K562 (cell line): Measurements from ENCODE around the gene PPP1R15A. TPM values are rescaled to one million over a fixed set of nuclear protein-coding genes. Genes with fewer than 3 reads are reported as not detected.
A peak's percentile ranks its signal among the peaks of the same experiment; 100 is the strongest.

Source experiments
- ASH1L ChIP-seq: fragments of 450-650 bp; IDR thresholded peaks from 2 replicates; pipeline ENCODE4 v1.6.1; 2018; ENCODE audit warnings: borderline replicate concordance, mild to moderate bottlenecking, low read depth; ENCODE audit not compliant: partially characterized antibody
- BHLHE40 ChIP-seq: IDR thresholded peaks from 2 replicates; pipeline ENCODE4 v1.6.1; 2011; ENCODE audit warnings: low read length, improper control_type of control experiment
- BRD4 ChIP-seq: fragments of 200-600 bp; sonication (generic); IDR thresholded peaks from 2 replicates; pipeline ENCODE4 v1.6.1; 2017; ENCODE audit warnings: inconsistent platforms
- CBFA2T2 ChIP-seq: fragments of 450-650 bp; conservative IDR thresholded peaks from 2 replicates; pipeline ENCODE4 v1.6.1; 2017; ENCODE audit warnings: mild to moderate bottlenecking
- CREB3L1 ChIP-seq: fragments of 450-650 bp; IDR thresholded peaks from 2 replicates; pipeline ENCODE4 v1.6.1; 2014; ENCODE audit warnings: low read depth, mild to moderate bottlenecking, moderate library complexity, borderline replicate concordance
- CREB5 ChIP-seq: fragments of 250-450 bp; sonication (Bioruptor Pico); IDR thresholded peaks from 2 replicates; pipeline ENCODE4 v1.5.0; 2020; ENCODE audit warnings: mild to moderate bottlenecking
- DPF2 ChIP-seq: fragments of 450-650 bp; IDR thresholded peaks from 2 replicates; pipeline ENCODE4 v1.6.1; 2016
- ESRRB ChIP-seq: fragments of 250-450 bp; sonication (Bioruptor Pico); IDR thresholded peaks from 2 replicates; pipeline ENCODE4 v1.5.0; 2020; ENCODE audit warnings: mild to moderate bottlenecking, moderate library complexity, borderline replicate concordance
- GABPB1 ChIP-seq: sonication (generic); formaldehyde crosslinking; IDR thresholded peaks from 2 replicates; pipeline ENCODE4 v1.8.0; 2022; ENCODE audit warnings: mild to moderate bottlenecking, missing genetic modification reagents
- HMG20B ChIP-seq: fragments of 250-450 bp; sonication (Bioruptor Pico); IDR thresholded peaks from 2 replicates; pipeline ENCODE4 v1.5.0; 2021; ENCODE audit warnings: mild to moderate bottlenecking
- JUNB ChIP-seq: fragments of 450-650 bp; formaldehyde crosslinking; conservative IDR thresholded peaks from 2 replicates; pipeline ENCODE4 v1.4.0; 2020; ENCODE audit warnings: mild to moderate bottlenecking
- MYC ChIP-seq, 2 experiments: fragments of 250-450 bp in 1 of 2; sonication (Bioruptor Pico) in 1 of 2; IDR thresholded peaks; 2 replicates each; pipeline versions ENCODE4 v1.5.1 to v1.6.1; 2012 to 2021; ENCODE audit warnings: low read depth in 2 of 2, borderline replicate concordance in 1 of 2, improper control_type of control experiment in 1 of 2, low read length in 1 of 2, mild to moderate bottlenecking in 1 of 2, moderate library complexity in 1 of 2
- NRF1 ChIP-seq, 2 experiments: fragments of 450-650 bp; IDR thresholded peaks in 1 of 2; conservative IDR thresholded peaks in 1 of 2; 2 replicates each; pipeline ENCODE4 v1.6.1; 2014; ENCODE audit warnings: mild to moderate bottlenecking in 2 of 2
- PBX2 ChIP-seq, 2 experiments: IDR thresholded peaks in 1 of 2; conservative IDR thresholded peaks in 1 of 2; 2 replicates each; pipeline ENCODE4 v1.6.1; 2016; ENCODE audit warnings: low read depth in 2 of 2, mild to moderate bottlenecking in 1 of 2, missing compliant biosample characterization in 1 of 2, missing genetic modification characterization in 1 of 2, moderate library complexity in 1 of 2
- PHTF2 ChIP-seq: fragments of 250-450 bp; sonication (Bioruptor Pico); IDR thresholded peaks from 2 replicates; pipeline ENCODE4 v1.5.0; 2021; ENCODE audit warnings: mild to moderate bottlenecking
- POLR2B ChIP-seq: fragments of 450-650 bp; IDR thresholded peaks from 2 replicates; pipeline ENCODE4 v1.6.1; 2018; ENCODE audit warnings: low read depth; ENCODE audit not compliant: partially characterized antibody
- PYGO2 ChIP-seq: fragments of 450-650 bp; IDR thresholded peaks from 2 replicates; pipeline ENCODE4 v1.6.1; 2016; ENCODE audit warnings: mild to moderate bottlenecking, missing genetic modification characterization, moderate library complexity, missing compliant biosample characterization
- SAFB ChIP-seq: fragments of 200-400 bp; formaldehyde crosslinking; IDR thresholded peaks from 2 replicates; pipeline ENCODE4 v1.6.1; 2017; ENCODE audit warnings: low read depth, low read length, borderline replicate concordance
- TAF7 ChIP-seq: fragments of 450-650 bp; IDR thresholded peaks from 2 replicates; pipeline ENCODE4 v1.6.1; 2016; ENCODE audit warnings: missing genetic modification characterization, missing compliant biosample characterization
- ZNF589 ChIP-seq: fragments of 200-800 bp; sonication (Bioruptor generic); IDR thresholded peaks from 2 replicates; pipeline ENCODE4 v1.6.1; 2016; ENCODE audit warnings: low read depth, missing genetic modification characterization, missing compliant biosample characterization
- ZNF785 ChIP-seq: fragments of 250-450 bp; sonication (Bioruptor Pico); IDR thresholded peaks from 2 replicates; pipeline ENCODE4 v1.4.0; 2020; ENCODE audit warnings: mild to moderate bottlenecking
- ZNF830 ChIP-seq: fragments of 250-450 bp; sonication (Bioruptor Pico); IDR thresholded peaks from 2 replicates; pipeline ENCODE4 v1.5.0; 2021; ENCODE audit warnings: mild to moderate bottlenecking
- polyA plus RNA-seq, 8 experiments: library from polyadenylated mRNA; depleted of rRNA in 4 of 8; stranded (reverse) in 5 of 8; unstranded in 3 of 8; fragments of >200 nt; fragmentation: Nextera tagmentation in 2 of 8; fragmentation: Illumina TruSeq in 1 of 8; extraction: Ambion mirVana in 2 of 8; extraction: Trizol in 1 of 8; gene quantifications; 2 replicates each; pipeline versions ENCODE4 v1.2.1 to v1.2.3, GENCODE V29; 2011 to 2014; ENCODE audit warnings: inconsistent platforms in 1 of 8, missing spikeins in 1 of 8
- total RNA-seq, 7 experiments: library from RNA; depleted of rRNA in 6 of 7; stranded (reverse); fragments of >200 nt in 6 of 7; fragmentation: Illumina TruSeq in 2 of 7; extraction: Trizol in 2 of 7; gene quantifications; 2 replicates each; pipeline versions ENCODE4 v1.2.1 to v1.2.3, GENCODE V29; 2011 to 2021; ENCODE audit warnings: low replicate concordance in 1 of 7
- TF ChIP-seq, protein P1 (sequence below): fragments of 250-450 bp; sonication (Bioruptor Pico); IDR thresholded peaks from 2 replicates; pipeline ENCODE4 v1.8.0; 2022; ENCODE audit warnings: moderate library complexity, mild to moderate bottlenecking, inconsistent platforms

PPP1R15A gene
- total and polyA plus RNA-seq, 9 of the 15 experiments (the other 6 are each of a cell fraction or from before 2014, with no cell fraction given) = 0.42 to 73.7 (median 44.0) TPM

DNA sequence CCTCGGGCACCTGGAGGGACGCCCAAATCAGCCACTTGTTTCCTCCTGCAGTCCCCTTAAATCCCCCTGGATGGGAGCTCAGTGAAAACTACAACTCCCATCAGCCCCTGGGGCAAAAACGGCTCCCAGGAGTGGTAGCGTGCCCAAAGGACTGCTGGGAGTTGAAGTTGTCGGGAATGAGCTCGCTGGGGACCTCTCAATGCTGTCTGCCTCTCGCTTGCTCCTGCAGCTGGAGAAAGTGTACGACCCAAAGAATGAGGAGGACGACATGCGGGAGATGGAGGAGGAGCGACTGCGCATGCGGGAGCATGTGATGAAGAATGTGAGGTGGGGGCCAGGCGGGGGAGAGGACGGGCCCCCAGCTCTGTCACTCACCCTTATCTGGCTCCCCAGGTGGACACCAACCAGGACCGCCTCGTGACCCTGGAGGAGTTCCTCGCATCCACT, 46.6 kb downstream of the PPP1R15A start (continued):
- no peak for TF ChIP-seq BRD4
- no peak for TF ChIP-seq ZNF589 (CRISPR knock-in tag)
- peak; percentile 53; the same call in 1 of the 2 replicates for TF ChIP-seq MYC (IDR thresholded peaks at IDR 0.05; ENCODE audit: low read depth, low read length)
- TF ChIP-seq MYC (CRISPR knock-in tag; IDR thresholded peaks at IDR 0.05; ENCODE audit: borderline replicate concordance, low read depth) = no peak
- TF ChIP-seq ZNF785 (CRISPR knock-in tag) = no peak
- no peak for TF ChIP-seq JUNB (CRISPR knock-in tag)
- TF ChIP-seq PBX2 (CRISPR knock-in tag; IDR thresholded peaks at IDR 0.05; ENCODE audit: low read depth) = peak; percentile 57
- peak; percentile 85 for TF ChIP-seq PBX2 (tag; conservative IDR thresholded peaks at IDR 0.05; ENCODE audit: low read depth)
- TF ChIP-seq POLR2B = peak; percentile 42
- TF ChIP-seq PYGO2 (tag) = no peak
- TF ChIP-seq HMG20B = no peak
- TF ChIP-seq BHLHE40 = peak; percentile 80
- no peak for TF ChIP-seq SAFB
- TF ChIP-seq ZNF830 (CRISPR knock-in tag) = no peak
- TF ChIP-seq, protein P1, sequence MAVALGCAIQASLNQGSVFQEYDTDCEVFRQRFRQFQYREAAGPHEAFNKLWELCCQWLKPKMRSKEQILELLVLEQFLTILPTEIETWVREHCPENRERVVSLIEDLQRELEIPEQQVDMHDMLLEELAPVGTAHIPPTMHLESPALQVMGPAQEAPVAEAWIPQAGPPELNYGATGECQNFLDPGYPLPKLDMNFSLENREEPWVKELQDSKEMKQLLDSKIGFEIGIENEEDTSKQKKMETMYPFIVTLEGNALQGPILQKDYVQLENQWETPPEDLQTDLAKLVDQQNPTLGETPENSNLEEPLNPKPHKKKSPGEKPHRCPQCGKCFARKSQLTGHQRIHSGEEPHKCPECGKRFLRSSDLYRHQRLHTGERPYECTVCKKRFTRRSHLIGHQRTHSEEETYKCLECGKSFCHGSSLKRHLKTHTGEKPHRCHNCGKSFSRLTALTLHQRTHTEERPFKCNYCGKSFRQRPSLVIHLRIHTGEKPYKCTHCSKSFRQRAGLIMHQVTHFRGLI (CRISPR knock-in tag) = no peak
- peak; percentile 38 for TF ChIP-seq CBFA2T2
- peak; percentile 39; the same call in 1 of the 2 replicates for TF ChIP-seq GABPB1 (CRISPR knock-in tag)
- no peak for TF ChIP-seq CREB5
- no peak for TF ChIP-seq TAF7 (tag)
- no peak for TF ChIP-seq ESRRB (CRISPR knock-in tag)
- peak; percentile 11 for TF ChIP-seq ASH1L
- peak; percentile 72; the same call in 1 of the 2 replicates for TF ChIP-seq CREB3L1
- peak; percentile 89 to 91 for TF ChIP-seq NRF1 (conservative IDR thresholded peaks at IDR 0.05 in 1 of 2, IDR thresholded peaks at IDR 0.05 in 1 of 2)
- peak; percentile 48 for TF ChIP-seq DPF2
- 0 out of 2 replicates have a peak, but pooled peaks have one; percentile 4 for TF ChIP-seq PHTF2 (CRISPR knock-in tag)
